ENCODE results near the gene ELMOD3.

The ELMOD3 gene

DNA sequence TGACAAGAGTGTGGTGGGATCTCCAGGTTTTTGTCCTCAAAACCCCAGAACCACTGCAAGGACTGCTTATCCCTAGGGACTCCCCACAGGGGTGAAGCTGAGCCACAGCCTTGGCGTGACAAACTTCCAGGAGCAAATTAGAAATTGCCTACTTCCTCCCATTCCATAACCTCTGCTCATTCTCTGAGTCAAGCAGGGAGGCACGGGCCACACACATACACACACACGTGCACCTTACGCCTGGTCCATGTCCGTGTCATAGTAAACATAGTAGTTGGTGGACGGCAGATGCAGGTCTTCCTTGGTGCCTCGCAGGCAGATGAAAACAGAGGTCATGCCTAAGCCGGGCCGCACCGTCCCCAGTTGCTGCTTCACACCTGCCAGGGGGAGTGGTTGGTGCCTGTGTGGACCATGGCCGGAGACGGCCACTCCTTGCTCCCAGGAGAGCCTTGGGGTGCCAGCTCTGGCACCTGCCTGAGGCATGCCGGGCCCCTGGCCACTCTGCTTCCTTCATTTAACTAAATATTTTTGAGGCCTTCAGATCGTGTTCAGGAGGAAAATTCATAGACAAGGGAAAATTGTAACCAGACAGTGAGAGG, 10.1 kb upstream of the ELMOD3 start:
- Histone ChIP-seq H3K36me3 (replicated peaks; ENCODE audit: insufficient read depth, low read length) (no peaks in the 10 kb centered on the region), H3F3A (ENCODE audit: insufficient read depth, low read length) (no peaks in the 10 kb centered on the region), H3K4me1 (ENCODE audit: low read length) (no peaks in the 10 kb centered on the region), H3K4me3 (ENCODE audit: low read length) (no peak overlapping the region), H3K9me2 (replicated peaks; ENCODE audit: insufficient read depth, low read length) (no peaks in the 10 kb centered on the region), H4K20me1 (ENCODE audit: insufficient read depth, low read length) (no peaks in the 10 kb centered on the region), H3K27ac (ENCODE audit: low read length) (no peak overlapping the region), H3K4me2 (ENCODE audit: low read depth, low read length) (no peak overlapping the region), H3K79me2 (ENCODE audit: low read length) (no peaks in the 10 kb centered on the region), H3K9me3 (replicated peaks; ENCODE audit: insufficient read depth, low read length) (no peaks in the 10 kb centered on the region), H3K27me3 (replicated peaks; ENCODE audit: insufficient read depth, low read length) (no peaks in the 10 kb centered on the region), H3K9ac (ENCODE audit: low read length) (no peak overlapping the region), H2AFZ (ENCODE audit: low read length) (no peak overlapping the region)
- TF ChIP-seq EZH2 (optimal IDR thresholded peaks at IDR 0.05; ENCODE audit: low read depth, low read length): no peak
- no peak for TF ChIP-seq EZH2phosphoT487 (IDR thresholded peaks at IDR 0.05; ENCODE audit: low read length)
- no peak for TF ChIP-seq CTCF (IDR thresholded peaks at IDR 0.05; ENCODE audit: low read length)
- DNase-seq: no peak

DNA sequence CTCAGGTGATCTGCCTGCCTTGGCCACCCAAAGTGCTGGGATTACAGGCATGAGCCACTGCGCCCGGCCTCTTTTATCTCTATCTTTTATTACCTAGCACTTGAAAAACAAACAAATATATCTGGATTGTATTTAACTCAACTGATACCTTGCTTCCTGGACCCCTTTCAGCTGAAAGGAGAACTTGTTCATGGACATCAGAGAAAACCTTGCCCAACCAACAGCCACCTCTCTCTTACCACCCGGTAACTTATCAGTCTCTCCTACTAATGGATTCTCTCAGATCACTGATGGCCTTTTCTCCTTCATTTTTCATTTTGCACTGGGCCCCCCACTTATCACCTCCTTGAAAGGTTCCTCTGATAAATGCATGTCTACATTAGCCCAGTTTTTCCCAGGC, 7.0 kb upstream of the ELMOD3 start:
- Histone ChIP-seq H3K9me3 (replicated peaks; ENCODE audit: insufficient read depth, low read length) (no peaks in the 10 kb centered on the region), H3K4me1 (ENCODE audit: low read length) (no peaks in the 10 kb centered on the region), H3K79me2 (ENCODE audit: low read length) (peaks cover 2% of the 10 kb centered on the region; the same call in 1 of the 2 replicates), H3K9me2 (replicated peaks; ENCODE audit: insufficient read depth, low read length) (no peaks in the 10 kb centered on the region), H3K36me3 (replicated peaks; ENCODE audit: insufficient read depth, low read length) (no peaks in the 10 kb centered on the region), H3K27ac (ENCODE audit: low read length) (no peak overlapping the region), H4K20me1 (ENCODE audit: insufficient read depth, low read length) (no peaks in the 10 kb centered on the region), H2AFZ (ENCODE audit: low read length) (no peak overlapping the region), H3F3A (ENCODE audit: insufficient read depth, low read length) (no peaks in the 10 kb centered on the region), H3K4me2 (ENCODE audit: low read depth, low read length) (no peak overlapping the region), H3K27me3 (replicated peaks; ENCODE audit: insufficient read depth, low read length) (no peaks in the 10 kb centered on the region), H3K4me3 (ENCODE audit: low read length) (no peak overlapping the region), H3K9ac (ENCODE audit: low read length) (no peak overlapping the region)
- TF ChIP-seq EZH2phosphoT487 (IDR thresholded peaks at IDR 0.05; ENCODE audit: low read length): no peak
- TF ChIP-seq CTCF (IDR thresholded peaks at IDR 0.05; ENCODE audit: low read length): no peak
- TF ChIP-seq EZH2 (optimal IDR thresholded peaks at IDR 0.05; ENCODE audit: low read depth, low read length): no peak
- no peak for DNase-seq

GRCh38 chr2:85353876-85354285, 688 bp upstream of the ELMOD3 start:
- H3K36me3 ChIP-seq (replicated peaks; ENCODE audit: insufficient read depth, low read length): no peaks in the 10 kb centered on the region
- peak overlapping the region; percentile 68 for H3K9ac ChIP-seq (ENCODE audit: low read length)
- TF ChIP-seq EZH2phosphoT487 (IDR thresholded peaks at IDR 0.05; ENCODE audit: low read length): no peak
- no peak for TF ChIP-seq CTCF (IDR thresholded peaks at IDR 0.05; ENCODE audit: low read length)
- TF ChIP-seq EZH2 (optimal IDR thresholded peaks at IDR 0.05; ENCODE audit: low read depth, low read length): no peak
- peak overlapping the region; percentile 96 for H3K4me3 ChIP-seq (ENCODE audit: low read length)
- H3K27ac ChIP-seq (ENCODE audit: low read length): peak overlapping the region; percentile 36; the same call in 1 of the 2 replicates
- no peaks in the 10 kb centered on the region for H4K20me1 ChIP-seq (ENCODE audit: insufficient read depth, low read length)
- H3K4me1 ChIP-seq (ENCODE audit: low read length): peaks cover 11% of the 10 kb centered on the region; the same call in 1 of the 2 replicates
- H3K9me3 ChIP-seq (replicated peaks; ENCODE audit: insufficient read depth, low read length): no peaks in the 10 kb centered on the region
- H3K4me2 ChIP-seq (ENCODE audit: low read depth, low read length): peak overlapping the region; percentile 86
- peak overlapping the region; percentile 95 for H2AFZ ChIP-seq (ENCODE audit: low read length)
- H3K27me3 ChIP-seq (replicated peaks; ENCODE audit: insufficient read depth, low read length): no peaks in the 10 kb centered on the region
- H3K79me2 ChIP-seq (ENCODE audit: low read length): peaks cover 35% of the 10 kb centered on the region
- H3K9me2 ChIP-seq (replicated peaks; ENCODE audit: insufficient read depth, low read length): no peaks in the 10 kb centered on the region
- DNase-seq: no peak
- H3F3A ChIP-seq (ENCODE audit: insufficient read depth, low read length): peaks cover 5% of the 10 kb centered on the region; the same call in 1 of the 2 replicates
